Measurements from ENCODE around the gene MCOLN1. TPM values are rescaled to one million over a fixed set of nuclear protein-coding genes. Genes with fewer than 3 reads are reported as not detected.

Gene MCOLN1
- total and polyA plus RNA-seq, 12 donors, result 10.4 to 34.9 (median 15.1) TPM

- Histone ChIP-seq H3K4me1 (peaks cover 0 to 43% (median 0%) of the 10 kb centered on the region in 9 donors), H3K36me3 (peaks cover 0 to 89% (median 44%) of the 10 kb centered on the region in 9 donors), H3K27ac (peak overlapping the region in 2 of 10 donors; percentile 55 to 88), H3K4me3 (no peak overlapping the region), H3K9me3 (no peaks in the 10 kb centered on the region), H3K27me3 (no peaks in the 10 kb centered on the region)
- DNase-seq, result no peak
- TF ChIP-seq CTCF (IDR thresholded peaks at IDR 0.05), result no peak
- intact Hi-C loops (cut with DNase I), result no loop called here
- ATAC-seq, result peak in 1 of 8 donors; percentile 30
- 97 to 98% methylated on average over 24 of the region's 24 CpGs for WGBS, 2 donors
Observed at GRCh38 chr19:7542556-7543348, 20.3 kb downstream of the MCOLN1 start.

DNA sequence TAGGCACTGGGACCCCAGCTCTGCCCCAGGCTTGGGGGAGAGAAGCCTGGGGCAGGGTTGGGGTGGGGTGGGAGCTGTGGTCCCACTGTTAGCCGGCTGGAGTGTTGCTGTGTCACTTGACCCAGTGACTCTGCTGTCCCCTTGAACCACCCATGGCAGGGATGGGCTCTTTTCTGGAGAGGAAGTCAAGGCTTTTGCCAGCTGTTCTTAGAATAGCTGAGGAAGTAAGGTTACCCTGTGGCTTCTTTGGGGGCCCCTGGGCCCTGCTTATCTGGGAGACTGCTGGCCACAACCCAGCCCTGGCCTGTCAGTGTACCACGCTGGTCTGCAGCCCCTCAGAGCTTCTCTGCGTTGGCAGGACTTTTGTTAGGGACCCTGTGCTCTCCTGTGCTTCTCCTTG is 22.2 kb downstream of the MCOLN1 start:
- intact Hi-C loops (cut with DNase I), result no loop called here
- DNase-seq (no peak), ATAC-seq (peak in 7 of 8 donors; percentile 24 to 53 (median 36))
- Histone ChIP-seq H3K27ac (peak overlapping the region in 3 of 10 donors; percentile 26 to 88 (median 39)), H3K9me3 (no peaks in the 10 kb centered on the region), H3K36me3 (peaks cover 0 to 74% (median 36%) of the 10 kb centered on the region in 9 donors), H3K4me1 (peaks cover 0 to 43% (median 0%) of the 10 kb centered on the region in 9 donors), H3K27me3 (no peaks in the 10 kb centered on the region), H3K4me3 (no peak overlapping the region)
- TF ChIP-seq CTCF (IDR thresholded peaks at IDR 0.05), result no peak
- WGBS, 2 donors, result 82 to 90% methylated on average over 3 of the region's 3 CpGs

- intact Hi-C loops (cut with DNase I), result no loop called here
- 88 to 92% methylated on average over 8 of the region's 8 CpGs for WGBS, 2 donors
- ATAC-seq, result no peak
- H3K9me3 ChIP-seq, result no peaks in the 10 kb centered on the region
- H3K4me3 ChIP-seq, result no peak overlapping the region
- peaks cover 0 to 72% (median 36%) of the 10 kb centered on the region in 9 donors for H3K36me3 ChIP-seq
- TF ChIP-seq CTCF (IDR thresholded peaks at IDR 0.05), result no peak
- no peaks in the 10 kb centered on the region for H3K27me3 ChIP-seq
- DNase-seq, result no peak
- H3K27ac ChIP-seq, result peak overlapping the region in 1 of 10 donors; percentile 88
- peaks cover 0 to 43% (median 0%) of the 10 kb centered on the region in 9 donors for H3K4me1 ChIP-seq
Observed at GRCh38 chr19:7545300-7545699, 22.9 kb downstream of the MCOLN1 start.

GRCh38 chr19:7545904-7546303 is 23.5 kb downstream of the MCOLN1 start:
- intact Hi-C loops (cut with DNase I), result no loop called here
- no peaks in the 10 kb centered on the region for H3K9me3 ChIP-seq
- ATAC-seq (no peak), DNase-seq (no peak)
- H3K36me3 ChIP-seq, result peaks cover 0 to 72% (median 35%) of the 10 kb centered on the region in 9 donors
- no peak for TF ChIP-seq CTCF (IDR thresholded peaks at IDR 0.05)
- peak overlapping the region in 1 of 10 donors; percentile 88 for H3K27ac ChIP-seq
- WGBS, 2 donors, result 79 to 83% methylated on average over 1 of the region's 1 CpG
- H3K27me3 ChIP-seq, result no peaks in the 10 kb centered on the region
- peaks cover 0 to 43% (median 0%) of the 10 kb centered on the region in 9 donors for H3K4me1 ChIP-seq
- no peak overlapping the region for H3K4me3 ChIP-seq

Measured in heart right ventricle (tissue), 16 donors.